AG09319 (cell line): ENCODE data around the gene VLDLR.

Experiments
- DNase-seq: peaks from one replicate; pipeline ENCODE4 v3.0.0-alpha.2; 2010; ENCODE audit warnings: low read depth; ENCODE audit errors: extremely low read depth
- CTCF ChIP-seq: IDR thresholded peaks from 2 replicates; pipeline ENCODE4 v1.5.1; 2011; ENCODE audit warnings: low read depth, mild to moderate bottlenecking, inconsistent platforms, low read length, moderate library complexity

The VLDLR gene

GRCh38 chr9:2662496-2662895 is 40.9 kb downstream of the VLDLR start:
- no peak for TF ChIP-seq CTCF
- DNase-seq = no peak

GRCh38 chr9:2663461-2664173 is 42.0 kb downstream of the VLDLR start:
- no peak for DNase-seq
- TF ChIP-seq CTCF = no peak

GRCh38 chr9:2664174-2665065 is 42.8 kb downstream of the VLDLR start:
- no peak for DNase-seq
- no peak for TF ChIP-seq CTCF

- no peak for DNase-seq
- no peak for TF ChIP-seq CTCF
These were observed 45.0 kb downstream of the VLDLR start for GRCh38 chr9:2666569-2666968.

- no peak for TF ChIP-seq CTCF
- DNase-seq = no peak
These were observed 51.6 kb downstream of the VLDLR start for GRCh38 chr9:2673161-2673560.

- no peak for DNase-seq
- TF ChIP-seq CTCF = no peak
These were observed 52.7 kb downstream of the VLDLR start for GRCh38 chr9:2674141-2674824.
